GM12878 (cell line): ENCODE results near the gene MRAS.

Source experiments
- CREB1 ChIP-seq: IDR thresholded peaks from 2 replicates; pipeline ENCODE4 v1.6.1; 2012; ENCODE audit warnings: low read depth, mild to moderate bottlenecking, inconsistent platforms
- CTCF ChIP-seq, 3 experiments: IDR thresholded peaks in 2 of 3; conservative IDR thresholded peaks in 1 of 3; 2 replicates each; pipeline ENCODE4 v1.5.1; 2011; ENCODE audit warnings: low read depth in 3 of 3, low read length in 3 of 3, mild to moderate bottlenecking in 3 of 3, control low read depth in 2 of 3, moderate library complexity in 2 of 3, inconsistent platforms in 1 of 3, mixed read lengths in 1 of 3; ENCODE audit not compliant: control insufficient read depth in 2 of 3, insufficient read depth in 1 of 3; ENCODE audit errors: extremely low read depth in 1 of 3
- E2F4 ChIP-seq: IDR thresholded peaks from 2 replicates; pipeline ENCODE4 v1.6.1; 2012; ENCODE audit warnings: low read depth, low read length, improper control_type of control experiment
- EZH2 ChIP-seq: IDR thresholded peaks from 2 replicates; pipeline ENCODE4 v1.6.1; 2012; ENCODE audit warnings: low read depth, mild to moderate bottlenecking, control low read depth, inconsistent platforms, low read length, borderline replicate concordance; ENCODE audit not compliant: control insufficient read depth
- KDM1A ChIP-seq: fragments of 200-600 bp; sonication (generic); IDR thresholded peaks from 2 replicates; pipeline ENCODE4 v1.6.1; 2016; ENCODE audit warnings: borderline replicate concordance
- NRF1 ChIP-seq: conservative IDR thresholded peaks from 2 replicates; pipeline ENCODE4 v1.6.1; 2011; ENCODE audit warnings: mild to moderate bottlenecking, low read depth, low read length, improper control_type of control experiment
- RBBP5 ChIP-seq: fragments of 200-600 bp; sonication (generic); conservative IDR thresholded peaks from 2 replicates; pipeline ENCODE4 v1.6.1; 2016
- USF2 ChIP-seq: IDR thresholded peaks from 2 replicates; pipeline ENCODE4 v1.6.1; 2011; ENCODE audit warnings: low read depth, low read length, improper control_type of control experiment, borderline replicate concordance
- ZNF274 ChIP-seq: IDR thresholded peaks from one replicate; pipeline ENCODE4 v1.8.0; 2011; ENCODE audit not compliant: insufficient read length, insufficient read depth

GRCh38 chr3:138441742-138442141 lies 93.4 kb downstream of the MRAS start:
- TF ChIP-seq EZH2 (no peak), CREB1 (no peak), ZNF274 (no peak), KDM1A (no peak), USF2 (no peak), E2F4 (no peak), RBBP5 (no peak), NRF1 (no peak), CTCF (IDR thresholded peaks at IDR 0.05 in 2 of 3, conservative IDR thresholded peaks at IDR 0.05 in 1 of 3; ENCODE audit: control insufficient read depth in 2 of 3, extremely low read depth in 1 of 3, insufficient read depth in 1 of 3, low read depth in 3 of 3, low read length in 3 of 3) (no peak)
